NCI-H187 treated with DMSO at 0.1 percent for 48 hours (cell line): ENCODE measurements around the gene PTPRA.

Source experiments
- DNase-seq: peaks from one replicate; lab custom pipeline; 2025; lab: John Stamatoyannopoulos, UW

PTPRA gene

DNA sequence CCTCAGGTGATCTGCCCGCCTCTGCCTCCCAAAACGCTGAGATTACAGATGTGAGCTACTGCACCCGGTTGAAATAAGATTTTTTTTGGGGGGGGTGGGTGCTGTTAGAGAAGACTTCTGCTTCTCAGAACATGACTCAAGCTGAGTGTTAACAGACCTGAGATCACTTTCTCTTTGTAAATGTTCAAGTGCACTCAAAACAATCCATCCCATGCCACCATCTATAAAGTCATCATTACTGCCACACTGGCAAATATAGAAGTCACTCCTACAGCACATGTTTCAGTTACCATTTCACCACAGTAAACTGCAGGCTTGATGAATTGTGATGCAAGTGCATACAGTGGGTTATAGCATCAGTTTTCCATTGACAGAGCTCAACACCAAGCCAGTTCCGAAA is 23.8 kb upstream of the PTPRA start:
- DNase-seq, result no peak

DNA sequence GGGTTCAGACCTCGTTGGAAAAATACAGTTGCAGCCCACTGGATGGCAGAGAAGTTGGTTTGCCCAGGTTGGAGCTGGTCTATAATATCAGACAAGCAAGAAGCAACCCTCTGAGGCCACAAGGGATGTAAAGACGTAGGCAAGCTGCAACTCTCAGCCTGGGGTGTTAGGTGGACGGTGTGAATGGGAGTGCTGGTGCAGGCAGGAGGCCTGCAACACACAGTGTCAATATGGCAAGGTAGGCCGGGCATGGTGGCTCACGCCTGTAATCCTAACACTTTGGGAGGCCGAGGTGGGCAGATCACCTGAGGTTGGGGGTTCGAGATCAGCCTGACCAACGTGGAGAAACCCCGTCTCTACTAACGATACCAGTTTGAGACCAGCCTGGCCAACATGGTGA is 22.2 kb upstream of the PTPRA start:
- DNase-seq, result no peak

GRCh38 chr20:2858591-2858990 is 14.7 kb upstream of the PTPRA start:
- DNase-seq, result no peak

DNA sequence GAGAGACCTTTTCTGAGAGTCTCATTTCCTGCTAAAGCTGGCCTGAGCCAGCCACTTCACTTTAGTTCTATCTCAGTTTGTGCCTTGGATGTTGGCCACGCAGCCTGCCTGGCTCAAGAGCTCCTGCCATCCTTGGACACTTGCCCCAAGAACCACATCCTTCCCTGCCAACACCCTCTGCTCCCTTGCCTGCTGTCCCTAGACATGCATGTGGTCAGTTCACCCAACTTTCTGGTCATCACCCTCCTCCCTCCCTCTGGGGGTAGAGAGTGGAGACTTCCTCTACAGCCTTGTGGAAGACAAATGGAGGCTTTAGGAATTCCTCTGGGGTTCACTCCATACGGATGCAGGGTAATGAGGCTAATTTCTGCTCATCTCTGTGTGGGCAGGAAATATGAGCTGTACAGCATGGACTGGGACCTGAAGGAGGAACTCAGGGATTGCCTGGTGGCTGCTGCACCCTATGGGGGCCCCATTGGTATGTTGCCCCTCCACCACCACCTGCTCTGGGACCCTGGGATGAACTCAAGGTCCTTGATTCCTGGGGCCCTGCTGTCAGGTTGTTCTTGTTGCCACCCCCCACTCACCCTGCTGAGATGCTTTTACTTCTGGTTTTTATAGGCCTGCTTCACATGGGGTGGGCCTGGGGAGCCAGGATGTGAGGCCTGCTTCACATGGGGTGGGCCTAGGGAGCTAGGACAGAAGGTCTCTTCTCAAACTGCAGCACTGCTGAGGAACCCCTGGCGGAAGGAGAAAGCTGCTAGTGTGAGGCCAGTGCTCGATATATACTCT is 13.8 kb upstream of the PTPRA start:
- DNase-seq, result no peak

- no peak for DNase-seq
Measured at GRCh38 chr20:2864626-2865025, 8.7 kb upstream of the PTPRA start.

GRCh38 chr20:2865101-2865500 is 8.2 kb upstream of the PTPRA start:
- DNase-seq, result no peak

- no peak for DNase-seq
Measured at GRCh38 chr20:2865630-2866029, 7.7 kb upstream of the PTPRA start.

- DNase-seq, result no peak
Measured at GRCh38 chr20:2866236-2866635, 7.0 kb upstream of the PTPRA start.

GRCh38 chr20:2867081-2867864 is 6.0 kb upstream of the PTPRA start:
- DNase-seq, result no peak

DNA sequence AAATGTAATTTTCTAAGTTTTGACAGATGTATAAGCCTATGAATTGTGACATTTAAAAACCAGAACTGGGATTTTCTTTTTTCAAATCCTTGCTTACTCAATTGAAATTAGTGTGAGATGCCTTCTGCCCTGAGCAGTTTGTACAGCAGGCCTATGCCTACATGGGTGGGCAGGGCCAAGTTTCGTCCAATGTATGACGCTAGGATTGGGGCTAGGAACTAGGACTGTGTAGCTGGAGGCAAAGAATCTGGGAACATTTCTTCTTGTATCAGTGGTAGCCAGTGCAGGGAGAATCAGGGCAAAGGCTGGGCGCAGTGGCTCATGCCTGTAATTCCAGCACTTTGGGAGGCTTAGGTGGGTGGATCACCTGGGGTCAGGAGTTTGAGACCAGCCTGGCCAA is 3.9 kb upstream of the PTPRA start:
- no peak for DNase-seq

- no peak for DNase-seq
Measured at GRCh38 chr20:2871111-2871465, 2.2 kb upstream of the PTPRA start.

DNA sequence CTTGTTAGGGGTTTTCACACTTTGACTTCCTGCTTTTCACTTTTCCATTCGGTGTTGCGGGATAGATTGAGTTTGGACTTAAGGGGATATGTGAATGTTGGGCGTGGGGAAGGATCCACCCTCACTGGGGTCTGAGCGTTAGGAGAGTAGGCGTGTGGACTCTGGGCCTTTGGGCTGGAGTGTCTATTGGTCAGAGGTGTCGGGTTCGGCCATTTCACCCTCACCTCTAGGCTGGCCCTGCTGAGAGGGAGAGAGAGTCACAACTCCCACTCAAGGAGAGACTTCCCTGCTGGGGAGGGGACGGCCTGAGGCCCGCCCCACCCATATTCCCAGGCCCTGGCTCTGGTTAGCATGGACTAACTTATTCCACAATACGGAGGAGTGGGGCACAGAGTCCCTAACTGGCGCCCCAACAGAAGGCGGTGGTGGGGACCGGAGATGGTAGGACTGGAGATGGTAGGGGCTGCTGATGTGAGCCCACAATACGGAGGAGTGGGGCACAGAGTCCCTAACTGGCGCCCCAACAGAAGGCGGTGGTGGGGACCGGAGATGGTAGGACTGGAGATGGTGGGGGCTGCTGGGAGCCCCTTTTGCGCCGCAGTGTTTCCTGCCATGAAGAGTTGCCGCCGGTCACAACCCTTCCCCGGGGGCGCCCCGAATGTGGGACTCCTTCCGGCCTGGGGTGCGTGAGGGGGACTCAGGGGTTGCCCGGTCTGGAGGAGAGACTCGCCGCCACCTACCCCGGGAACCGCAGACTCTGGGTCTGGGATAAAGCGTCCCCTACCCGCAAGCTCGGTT is 1.4 kb upstream of the PTPRA start:
- DNase-seq, result no peak

GRCh38 chr20:2872459-2873009 is 747 bp upstream of the PTPRA start:
- DNase-seq, result no peak

- DNase-seq, result no peak
Measured at GRCh38 chr20:2873747-2874041, 413 bp downstream of the PTPRA start.

GRCh38 chr20:2874456-2874855 is 1.2 kb downstream of the PTPRA start:
- no peak for DNase-seq

GRCh38 chr20:2875690-2876203 is 2.5 kb downstream of the PTPRA start:
- no peak for DNase-seq

GRCh38 chr20:2878515-2878914 is 5.2 kb downstream of the PTPRA start:
- DNase-seq, result no peak

- DNase-seq, result no peak
Measured at GRCh38 chr20:2879146-2879545, 5.9 kb downstream of the PTPRA start.

DNA sequence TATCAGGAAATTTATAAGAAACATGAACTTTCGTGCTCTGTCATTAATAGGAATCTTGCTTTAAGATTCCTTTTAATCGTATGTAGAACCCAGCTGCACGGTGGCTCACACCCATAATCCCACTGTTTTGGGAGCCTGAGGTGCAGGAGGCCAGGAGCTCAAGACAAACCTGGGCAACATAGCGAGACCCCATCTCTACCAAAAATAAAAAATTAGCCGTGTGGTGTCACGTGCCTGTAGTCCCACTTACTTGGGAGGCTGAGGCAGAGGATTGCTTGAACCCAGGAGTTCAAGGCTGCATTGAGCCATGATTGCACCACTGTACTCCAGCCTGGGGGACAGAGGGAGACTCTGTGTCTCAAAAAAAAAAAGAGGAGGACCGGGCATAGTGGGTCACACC is 7.4 kb downstream of the PTPRA start:
- no peak for DNase-seq

GRCh38 chr20:2883726-2884637 is 10.7 kb downstream of the PTPRA start:
- DNase-seq, result no peak

DNA sequence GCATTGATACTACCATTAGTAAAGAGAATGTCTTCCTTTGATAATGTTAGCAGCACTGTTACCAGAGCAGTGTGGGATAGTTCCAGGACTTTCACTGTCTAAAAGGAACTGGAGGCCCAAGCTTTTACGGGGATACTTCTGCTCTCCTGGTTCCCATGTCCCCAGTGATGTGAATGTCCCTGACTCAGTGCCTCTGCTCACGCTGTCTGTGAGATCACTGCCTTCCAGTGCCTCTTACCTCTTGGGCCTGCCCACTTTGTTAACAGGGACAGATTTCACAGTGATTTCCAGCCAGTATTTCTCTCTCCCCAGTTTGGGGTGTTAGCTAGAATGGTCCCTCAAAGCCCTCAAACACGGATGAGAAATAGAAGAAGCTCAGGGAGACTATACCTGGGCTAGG is 14.4 kb downstream of the PTPRA start:
- no peak for DNase-seq
